ENCODE data around the gene PKP3.

- TF ChIP-seq POU2F2 (IDR thresholded peaks at IDR 0.05; ENCODE audit: low read depth, low read length): no peak
- no peak for TF ChIP-seq POLR2A (IDR thresholded peaks at IDR 0.05; ENCODE audit: low read depth, low read length)
- TF ChIP-seq SPI1 (IDR thresholded peaks at IDR 0.05; ENCODE audit: low read depth, low read length): no peak
- TF ChIP-seq PAX5 (IDR thresholded peaks at IDR 0.05; ENCODE audit: insufficient read depth, low read length, severe bottlenecking): no peak
- no peak for TF ChIP-seq TAF1 (IDR thresholded peaks at IDR 0.05; ENCODE audit: low read depth, low read length)
Observed at GRCh38 chr11:429391-429790, 35.4 kb downstream of the PKP3 start.
